WTC11 (cell line): ENCODE measurements around the gene ZNF107. TPM values are rescaled to one million over a fixed set of nuclear protein-coding genes. Genes with fewer than 3 reads are reported as not detected.
"Not testable (repeated sequence)": the region's sequence is repeated elsewhere in the genome, so short reads cannot be mapped to it uniquely, and the experiment has no call there.

Experiments
- ATAC-seq: fragments of 200-7000 bp; cut with Tn5 transposase; 2 replicates; pipeline ENCODE4 v1.10.0; 2021; ENCODE audit warnings: mild to moderate bottlenecking, moderate library complexity
- CTCF ChIA-PET: fragments of 300-600 bp; sonication (Branson Sonifier 250); formaldehyde crosslinking; loops from one replicate; lab custom pipeline; 2021; ENCODE audit warnings: antibody characterized with exemption; lab: Charles Lee
- POLR2A ChIA-PET: fragments of 350-600 bp; sonication (Branson Sonifier 250); formaldehyde crosslinking; loops from one replicate; lab custom pipeline; 2021; ENCODE audit warnings: antibody characterized with exemption; lab: Charles Lee
- DNase-seq: peaks from one replicate; pipeline ENCODE4 v3.0.0; 2021; ENCODE audit warnings: low spot score
- H3K27ac Mint-ChIP-seq: 2 replicates; pipeline ENCODE4 v1.8.0; 2021; ENCODE audit warnings: mixed read lengths
- H3K27me3 Mint-ChIP-seq: 2 replicates; pipeline ENCODE4 v1.8.0; 2021; ENCODE audit warnings: low read depth, mild to moderate bottlenecking, moderate library complexity, mixed read lengths
- H3K36me3 Mint-ChIP-seq: 2 replicates; pipeline ENCODE4 v1.8.0; 2021; ENCODE audit warnings: mixed read lengths
- H3K4me1 Mint-ChIP-seq: 2 replicates; pipeline ENCODE4 v1.8.0; 2022; ENCODE audit warnings: mixed read lengths
- H3K4me3 Mint-ChIP-seq: 2 replicates; pipeline ENCODE4 v1.8.0; 2021; ENCODE audit warnings: mild to moderate bottlenecking, moderate library complexity, mixed read lengths
- H3K9me3 Mint-ChIP-seq: 2 replicates; pipeline ENCODE4 v1.8.0; 2021; ENCODE audit warnings: mixed read lengths
- ERG ChIP-seq: fragments of 250-450 bp; sonication (Bioruptor Pico); IDR thresholded peaks from 2 replicates; pipeline ENCODE4 v1.8.0; 2021; ENCODE audit warnings: mild to moderate bottlenecking
- GABPB1 ChIP-seq: sonication (generic); formaldehyde crosslinking; IDR thresholded peaks from 2 replicates; pipeline ENCODE4 v1.8.1; 2023; ENCODE audit warnings: mild to moderate bottlenecking, missing genetic modification reagents
- GTF2I ChIP-seq: fragments of 250-450 bp; sonication (Bioruptor Pico); conservative IDR thresholded peaks from 2 replicates; pipeline ENCODE4 v1.4.0; 2021; ENCODE audit warnings: mild to moderate bottlenecking
- JUN ChIP-seq: sonication (generic); formaldehyde crosslinking; IDR thresholded peaks from 2 replicates; pipeline ENCODE4 v1.8.0; 2023; ENCODE audit warnings: mild to moderate bottlenecking, missing genetic modification reagents
- MAX ChIP-seq: sonication (generic); formaldehyde crosslinking; IDR thresholded peaks from 2 replicates; pipeline ENCODE4 v1.8.0; 2022; ENCODE audit warnings: mild to moderate bottlenecking, missing genetic modification reagents
- MYBL2 ChIP-seq: sonication (generic); formaldehyde crosslinking; IDR thresholded peaks from 2 replicates; pipeline ENCODE4 v1.8.1; 2023; ENCODE audit warnings: mild to moderate bottlenecking, moderate library complexity, missing genetic modification reagents
- NR1H2 ChIP-seq: sonication (generic); formaldehyde crosslinking; IDR thresholded peaks from 2 replicates; pipeline ENCODE4 v1.9.0; 2021; ENCODE audit warnings: mild to moderate bottlenecking, moderate library complexity, missing genetic modification reagents
- OVOL2 ChIP-seq: fragments of 250-450 bp; sonication (Bioruptor Pico); IDR thresholded peaks from 2 replicates; pipeline ENCODE4 v1.9.0; 2021; ENCODE audit warnings: mild to moderate bottlenecking, borderline replicate concordance
- SOX15 ChIP-seq: fragments of 250-450 bp; sonication (Bioruptor Pico); IDR thresholded peaks from 2 replicates; pipeline ENCODE4 v1.9.0; 2021; ENCODE audit warnings: mild to moderate bottlenecking
- TEAD4 ChIP-seq: sonication (generic); formaldehyde crosslinking; IDR thresholded peaks from 2 replicates; pipeline ENCODE4 v1.8.0; 2022; ENCODE audit warnings: mild to moderate bottlenecking, missing genetic modification reagents
- TP53 ChIP-seq: sonication (generic); formaldehyde crosslinking; IDR thresholded peaks from 2 replicates; pipeline ENCODE4 v1.8.1; 2023; ENCODE audit warnings: mild to moderate bottlenecking, missing genetic modification reagents
- ZBTB43 ChIP-seq: sonication (generic); formaldehyde crosslinking; IDR thresholded peaks from 2 replicates; pipeline ENCODE4 v1.8.1; 2023; ENCODE audit warnings: mild to moderate bottlenecking, missing genetic modification reagents
- ZNF317 ChIP-seq: sonication (generic); formaldehyde crosslinking; IDR thresholded peaks from 2 replicates; pipeline ENCODE4 v1.8.1; 2023; ENCODE audit warnings: low read depth, mild to moderate bottlenecking, moderate library complexity, missing genetic modification reagents, borderline replicate concordance
- ZNF416 ChIP-seq: fragments of 250-450 bp; sonication (Bioruptor Pico); IDR thresholded peaks from 2 replicates; pipeline ENCODE4 v1.9.0; 2021; ENCODE audit warnings: mild to moderate bottlenecking, inconsistent platforms
- total RNA-seq: library from RNA; stranded (reverse); gene quantifications from 3 replicates; pipeline ENCODE4 v1.2.3, GENCODE V29; 2021
- TF ChIP-seq, protein P1 (sequence below): sonication (generic); formaldehyde crosslinking; IDR thresholded peaks from 2 replicates; pipeline ENCODE4 v1.8.0; 2022; ENCODE audit warnings: mild to moderate bottlenecking, missing genetic modification reagents
- TF ChIP-seq, protein P2 (sequence below): sonication (generic); formaldehyde crosslinking; IDR thresholded peaks from 2 replicates; pipeline ENCODE4 v1.8.1; 2023; ENCODE audit warnings: mild to moderate bottlenecking, moderate library complexity, missing genetic modification reagents

Gene ZNF107
- total RNA-seq, 1 experiment from 2014 or later, result 14.7 TPM

GRCh38 chr7:64656489-64656888 lies 9.4 kb upstream of the ZNF107 start:
- TF ChIP-seq JUN (CRISPR knock-in tag) (no peak), MAX (no peak), NR1H2 (CRISPR knock-in tag) (no peak), ZNF416 (CRISPR knock-in tag) (no peak), OVOL2 (CRISPR knock-in tag) (no peak)
- TF ChIP-seq, protein P1, sequence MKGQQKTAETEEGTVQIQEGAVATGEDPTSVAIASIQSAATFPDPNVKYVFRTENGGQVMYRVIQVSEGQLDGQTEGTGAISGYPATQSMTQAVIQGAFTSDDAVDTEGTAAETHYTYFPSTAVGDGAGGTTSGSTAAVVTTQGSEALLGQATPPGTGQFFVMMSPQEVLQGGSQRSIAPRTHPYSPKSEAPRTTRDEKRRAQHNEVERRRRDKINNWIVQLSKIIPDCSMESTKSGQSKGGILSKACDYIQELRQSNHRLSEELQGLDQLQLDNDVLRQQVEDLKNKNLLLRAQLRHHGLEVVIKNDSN (CRISPR knock-in tag), result no peak
- Mint-ChIP-seq H3K36me3 (peaks cover 64% of the 10 kb centered on the region), H3K9me3 (peaks cover 76% of the 10 kb centered on the region), H3K4me1 (no peaks in the 10 kb centered on the region), H3K4me3 (no peak overlapping the region), H3K27me3 (peaks cover 27% of the 10 kb centered on the region), H3K27ac (no peak overlapping the region)
- DNase-seq (no peak), ATAC-seq (no peak)
- CTCF ChIA-PET, result no interaction called here
- POLR2A ChIA-PET, result no interaction called here

GRCh38 chr7:64662091-64662490 lies 3.8 kb upstream of the ZNF107 start:
- H3K27ac Mint-ChIP-seq, CTCF ChIA-PET, H3K4me3 Mint-ChIP-seq, DNase-seq, POLR2A ChIA-PET, H3K4me1 Mint-ChIP-seq, ATAC-seq: not testable (repeated sequence)
- peaks cover 48% of the 10 kb centered on the region for H3K9me3 Mint-ChIP-seq
- peaks cover 20% of the 10 kb centered on the region for H3K27me3 Mint-ChIP-seq
- H3K36me3 Mint-ChIP-seq, result peaks cover 34% of the 10 kb centered on the region

- peaks cover 10% of the 10 kb centered on the region; the same call in 1 of the 2 replicates for H3K27me3 Mint-ChIP-seq
- no peak for TF ChIP-seq TEAD4 (CRISPR knock-in tag)
- TF ChIP-seq, all 79 proteins: peak for 0
- ATAC-seq (no peak), DNase-seq (no peak)
- H3K4me1 Mint-ChIP-seq, result peaks cover 12% of the 10 kb centered on the region
- ChIA-PET POLR2A (interaction anchor here (1.4 kb wide), 1 partner anchor 128 kb away, joined by 7 read pairs; the partner anchor contains the start of gene ZNF138), CTCF (no interaction called here)
- H3K9me3 Mint-ChIP-seq, result peaks cover 28% of the 10 kb centered on the region
- H3K4me3 Mint-ChIP-seq, result peak overlapping the region; percentile 91
- H3K27ac Mint-ChIP-seq, result peak overlapping the region; percentile 76
- H3K36me3 Mint-ChIP-seq, result peaks cover 29% of the 10 kb centered on the region
Observed at GRCh38 chr7:64666663-64667050, 724 bp downstream of the ZNF107 start.

DNA sequence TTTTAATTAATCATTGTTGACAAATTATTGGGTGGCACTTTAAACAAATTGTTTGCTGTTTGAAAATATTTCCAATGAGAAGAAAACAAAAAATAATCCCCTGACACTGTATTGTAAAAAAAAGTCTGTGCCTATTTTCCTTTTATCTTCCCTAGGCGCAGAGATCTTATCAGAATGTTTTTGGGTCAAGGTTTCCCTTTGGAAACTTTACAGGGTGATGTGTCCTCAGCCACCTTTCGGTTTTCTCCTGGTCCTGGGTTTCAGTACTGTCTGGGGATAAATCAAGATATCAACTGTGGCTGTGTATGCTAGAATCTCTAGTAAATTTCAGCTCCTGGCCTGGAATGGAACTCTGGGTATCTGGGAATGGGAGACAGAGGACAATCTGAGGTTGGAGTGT lies 1.4 kb downstream of the ZNF107 start:
- H3K36me3 Mint-ChIP-seq, result peaks cover 24% of the 10 kb centered on the region
- H3K9me3 Mint-ChIP-seq, result peaks cover 22% of the 10 kb centered on the region

More for the DNA sequence above, 1.4 kb downstream of the ZNF107 start:
- TF ChIP-seq ZNF317 (CRISPR knock-in tag) (no peak), MYBL2 (no peak), ERG (CRISPR knock-in tag) (no peak), ZBTB43 (no peak), GABPB1 (CRISPR knock-in tag) (no peak), GTF2I (CRISPR knock-in tag) (no peak), SOX15 (CRISPR knock-in tag) (no peak), TP53 (CRISPR knock-in tag) (no peak)
- TF ChIP-seq, protein P2, sequence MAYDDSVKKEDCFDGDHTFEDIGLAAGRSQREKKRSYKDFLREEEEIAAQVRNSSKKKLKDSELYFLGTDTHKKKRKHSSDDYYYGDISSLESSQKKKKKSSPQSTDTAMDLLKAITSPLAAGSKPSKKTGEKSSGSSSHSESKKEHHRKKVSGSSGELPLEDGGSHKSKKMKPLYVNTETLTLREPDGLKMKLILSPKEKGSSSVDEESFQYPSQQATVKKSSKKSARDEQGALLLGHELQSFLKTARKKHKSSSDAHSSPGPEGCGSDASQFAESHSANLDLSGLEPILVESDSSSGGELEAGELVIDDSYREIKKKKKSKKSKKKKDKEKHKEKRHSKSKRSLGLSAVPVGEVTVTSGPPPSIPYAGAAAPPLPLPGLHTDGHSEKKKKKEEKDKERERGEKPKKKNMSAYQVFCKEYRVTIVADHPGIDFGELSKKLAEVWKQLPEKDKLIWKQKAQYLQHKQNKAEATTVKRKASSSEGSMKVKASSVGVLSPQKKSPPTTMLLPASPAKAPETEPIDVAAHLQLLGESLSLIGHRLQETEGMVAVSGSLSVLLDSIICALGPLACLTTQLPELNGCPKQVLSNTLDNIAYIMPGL (CRISPR knock-in tag), result no peak
- POLR2A ChIA-PET, result no interaction called here
- Mint-ChIP-seq H3K4me3 (peak overlapping the region; percentile 91), H3K27me3 (peaks cover 6% of the 10 kb centered on the region; the same call in 1 of the 2 replicates), H3K4me1 (peaks cover 12% of the 10 kb centered on the region), H3K27ac (no peak overlapping the region)
- no peak for DNase-seq
- CTCF ChIA-PET, result no interaction called here
- ATAC-seq, result no peak
